AG09319 (cell line): ENCODE results near the gene RALGPS1.

Experiments used
- DNase-seq: peaks from one replicate; pipeline ENCODE4 v3.0.0-alpha.2; 2010; ENCODE audit warnings: low read depth; ENCODE audit errors: extremely low read depth
- TF ChIP-seq, protein P1 (sequence below): IDR thresholded peaks from 2 replicates; pipeline ENCODE4 v1.5.1; 2011; ENCODE audit warnings: low read depth, mild to moderate bottlenecking, inconsistent platforms, low read length, moderate library complexity

RALGPS1 gene

DNA sequence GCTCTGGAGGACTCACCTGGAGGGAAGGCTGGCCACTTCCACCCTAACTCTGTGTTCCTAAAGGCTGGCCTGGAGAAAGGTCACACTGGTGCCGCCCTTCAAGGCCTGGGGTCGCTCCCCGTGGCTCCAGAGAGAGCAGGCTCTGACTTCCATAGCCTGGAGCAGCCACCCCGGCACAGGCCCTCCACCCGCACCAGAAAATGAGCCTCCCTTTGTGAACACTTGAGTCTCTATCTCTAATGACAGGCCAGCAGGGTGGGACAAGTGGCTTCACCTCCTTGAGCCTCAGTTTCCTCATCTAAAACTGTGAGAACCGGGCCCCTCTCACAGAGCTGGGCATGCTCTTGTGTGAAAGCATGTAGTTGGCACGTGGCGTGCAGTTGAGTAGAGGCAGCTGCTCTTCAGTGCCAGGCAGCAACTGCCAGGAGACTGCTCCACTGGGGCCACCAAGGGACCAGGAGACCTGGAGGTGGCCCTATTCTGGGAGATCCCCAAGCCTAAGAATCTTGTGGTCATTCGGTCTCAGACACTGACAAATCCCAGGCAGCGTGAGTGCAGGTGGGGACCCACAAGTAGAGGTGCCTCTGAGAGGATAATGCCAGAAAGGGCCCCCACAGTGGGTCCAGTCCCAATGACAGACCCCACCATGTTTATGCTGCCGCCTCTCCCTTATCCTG is 293.3 kb downstream of the RALGPS1 start:
- TF ChIP-seq, protein P1, sequence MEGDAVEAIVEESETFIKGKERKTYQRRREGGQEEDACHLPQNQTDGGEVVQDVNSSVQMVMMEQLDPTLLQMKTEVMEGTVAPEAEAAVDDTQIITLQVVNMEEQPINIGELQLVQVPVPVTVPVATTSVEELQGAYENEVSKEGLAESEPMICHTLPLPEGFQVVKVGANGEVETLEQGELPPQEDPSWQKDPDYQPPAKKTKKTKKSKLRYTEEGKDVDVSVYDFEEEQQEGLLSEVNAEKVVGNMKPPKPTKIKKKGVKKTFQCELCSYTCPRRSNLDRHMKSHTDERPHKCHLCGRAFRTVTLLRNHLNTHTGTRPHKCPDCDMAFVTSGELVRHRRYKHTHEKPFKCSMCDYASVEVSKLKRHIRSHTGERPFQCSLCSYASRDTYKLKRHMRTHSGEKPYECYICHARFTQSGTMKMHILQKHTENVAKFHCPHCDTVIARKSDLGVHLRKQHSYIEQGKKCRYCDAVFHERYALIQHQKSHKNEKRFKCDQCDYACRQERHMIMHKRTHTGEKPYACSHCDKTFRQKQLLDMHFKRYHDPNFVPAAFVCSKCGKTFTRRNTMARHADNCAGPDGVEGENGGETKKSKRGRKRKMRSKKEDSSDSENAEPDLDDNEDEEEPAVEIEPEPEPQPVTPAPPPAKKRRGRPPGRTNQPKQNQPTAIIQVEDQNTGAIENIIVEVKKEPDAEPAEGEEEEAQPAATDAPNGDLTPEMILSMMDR: no peak
- DNase-seq: no peak

DNA sequence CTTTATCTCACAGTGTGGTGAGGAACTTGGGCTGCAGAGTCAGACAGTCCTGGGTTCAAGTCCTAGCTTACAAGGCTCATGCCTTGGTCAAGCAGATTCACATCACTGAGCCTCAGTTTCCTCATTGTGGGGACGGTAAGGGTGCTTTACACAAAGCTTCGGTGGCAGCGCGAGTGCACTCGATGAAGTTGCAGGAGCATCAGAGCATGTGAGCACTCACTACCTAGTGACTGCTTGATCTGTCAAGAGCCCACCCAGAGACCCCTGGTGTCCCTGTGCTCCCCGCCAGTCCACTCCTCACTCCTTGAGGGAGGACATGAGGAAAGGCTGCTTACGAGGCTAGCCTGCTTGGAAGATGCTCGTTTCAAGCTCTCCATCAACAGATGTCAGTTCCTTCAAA is 293.8 kb downstream of the RALGPS1 start:
- no peak for DNase-seq
- TF ChIP-seq, protein P1: no peak

DNA sequence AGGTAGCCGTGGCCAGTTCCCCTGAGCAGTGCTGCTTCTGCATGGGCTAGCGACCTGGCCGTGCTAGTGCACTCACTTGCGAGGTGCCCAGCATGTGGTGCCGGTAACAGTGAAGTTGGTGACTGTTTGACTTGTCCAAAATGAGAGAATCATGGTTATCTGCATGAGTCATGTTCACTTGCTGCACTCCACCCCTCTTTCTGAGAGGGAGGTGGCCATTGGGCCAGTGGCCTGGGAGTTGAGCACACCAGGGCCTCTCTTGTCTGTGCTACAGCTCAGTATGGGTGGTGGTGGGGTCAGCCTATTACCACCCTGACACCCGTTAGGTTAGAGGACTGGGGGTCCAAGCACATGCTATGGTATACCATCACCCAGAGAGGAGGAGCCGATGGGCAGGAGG is 294.6 kb downstream of the RALGPS1 start:
- no peak for DNase-seq
- TF ChIP-seq, protein P1: no peak

DNA sequence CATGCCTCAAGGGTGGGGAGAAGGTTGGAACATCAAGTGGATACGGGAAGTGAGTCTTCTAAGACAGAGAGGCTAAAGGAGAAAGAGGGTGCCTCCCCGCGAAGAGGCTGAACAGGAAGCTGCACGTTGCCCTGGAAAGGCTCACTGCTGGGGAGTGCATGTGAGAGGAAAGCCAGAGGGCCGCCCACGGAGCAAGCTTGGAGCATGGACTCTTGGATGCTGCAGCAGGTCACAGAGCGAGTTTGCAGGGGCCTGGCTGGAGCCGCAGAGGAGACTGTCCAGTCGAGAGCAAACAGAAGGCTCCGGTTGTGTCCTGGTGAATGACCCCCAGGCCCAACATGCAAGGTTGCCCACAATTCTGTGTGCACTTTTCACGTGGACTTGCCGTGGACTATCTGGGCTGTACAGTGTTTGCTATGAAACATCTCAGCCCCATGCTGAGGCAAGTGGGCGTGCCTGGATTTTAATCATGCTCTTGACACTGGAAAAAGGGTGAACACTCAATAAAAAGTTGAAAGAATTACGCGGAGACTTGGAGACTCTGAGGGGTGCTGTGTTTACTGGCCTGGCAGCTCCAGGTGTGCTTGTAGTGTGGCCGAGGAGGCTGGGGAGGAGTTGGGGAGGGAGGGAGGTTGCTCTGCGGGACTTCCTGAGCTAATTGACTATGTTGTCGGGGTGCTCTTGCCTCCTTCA is 295.5 kb downstream of the RALGPS1 start:
- TF ChIP-seq, protein P1: no peak
- no peak for DNase-seq

DNA sequence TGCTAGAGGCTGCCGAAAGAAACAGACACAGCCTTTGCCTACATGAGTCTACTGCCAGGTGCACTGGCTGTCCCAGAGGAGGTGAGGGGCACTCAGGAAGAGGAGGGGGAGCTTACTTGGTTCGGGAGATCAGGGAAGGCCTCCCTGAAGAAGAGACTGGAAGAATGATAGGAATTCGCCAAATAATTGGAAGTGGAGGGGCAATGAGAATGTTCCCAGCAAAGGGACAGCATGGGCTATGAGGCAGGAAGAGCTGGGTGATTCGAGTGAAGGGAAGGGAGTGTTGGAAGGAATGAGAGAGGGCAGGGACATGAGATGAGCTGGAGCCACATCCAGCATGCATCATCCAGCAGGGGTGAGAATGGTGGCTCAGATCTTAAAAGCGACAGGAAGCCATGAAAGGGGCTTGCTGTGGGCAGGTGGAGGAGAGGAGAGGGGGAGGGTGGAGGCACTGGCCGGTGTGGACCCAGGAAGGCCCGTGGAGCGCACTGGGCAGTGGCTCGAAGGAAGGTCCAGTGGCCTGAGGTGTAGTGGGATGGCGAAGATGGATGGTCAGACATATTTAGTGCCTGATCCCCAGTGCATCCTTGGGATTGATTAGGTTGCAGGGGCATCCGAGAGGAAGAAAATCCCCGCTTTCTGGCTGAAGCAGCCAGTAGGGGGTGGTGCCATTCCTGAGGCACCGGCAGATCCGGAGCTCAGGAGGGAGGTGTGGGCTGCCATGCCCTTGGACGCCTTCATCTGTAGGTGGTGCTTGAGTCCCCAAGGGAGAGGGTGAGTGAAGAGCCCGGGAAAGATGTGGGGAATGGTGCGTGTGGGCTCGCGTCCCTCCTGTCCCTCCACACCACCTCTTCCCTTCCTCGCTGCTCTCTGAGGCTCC is 296.5 kb downstream of the RALGPS1 start:
- TF ChIP-seq, protein P1: no peak
- no peak for DNase-seq

DNA sequence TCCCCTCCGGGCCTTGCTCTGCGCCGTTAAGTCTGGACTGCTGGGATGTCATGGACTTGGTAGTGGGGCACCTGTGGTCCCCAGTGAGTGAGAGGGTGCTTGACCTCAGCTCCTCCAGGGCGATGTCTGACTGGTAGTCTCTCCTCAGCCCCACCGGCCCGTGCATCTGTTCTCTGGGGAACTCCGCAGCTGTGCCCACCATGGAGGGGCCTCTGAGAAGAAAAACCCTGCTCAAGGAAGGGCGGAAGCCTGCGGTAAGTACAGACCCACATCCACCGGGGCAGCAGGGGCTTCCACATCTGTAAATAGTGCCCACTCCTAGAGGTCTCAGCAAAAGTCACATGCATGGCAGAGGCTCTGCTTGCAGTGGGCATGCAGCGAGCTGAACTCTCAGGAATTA is 297.4 kb downstream of the RALGPS1 start:
- TF ChIP-seq, protein P1: no peak
- no peak for DNase-seq

DNA sequence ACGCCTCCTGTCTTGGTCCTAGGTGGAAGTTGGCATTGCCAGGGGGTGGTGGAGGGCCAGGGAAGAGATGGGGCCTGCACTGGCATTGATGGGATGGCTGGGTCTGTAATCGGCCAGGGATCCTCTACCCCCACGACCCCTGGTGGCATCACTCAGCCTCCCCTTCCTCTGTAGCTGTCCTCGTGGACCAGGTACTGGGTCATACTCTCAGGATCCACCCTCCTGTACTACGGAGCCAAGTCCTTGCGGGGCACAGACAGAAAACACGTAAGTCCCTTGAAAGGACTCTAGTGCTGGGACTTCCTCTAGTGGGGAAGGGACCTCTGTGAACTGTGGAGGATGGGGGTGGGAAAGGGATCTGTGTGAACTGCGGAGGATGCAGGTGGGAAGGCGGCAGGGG is 297.9 kb downstream of the RALGPS1 start:
- DNase-seq: no peak
- TF ChIP-seq, protein P1: no peak
